Stimulated activated CD4-positive, alpha-beta T cell treated with anti-CD3 and anti-CD28 coated beads, Interleukin-4, amount 100 ng/mL, for 48 hours (primary cell): ENCODE measurements around the gene TOMM22.

Experiments
- DNase-seq, 2 donors: peaks; one replicate each; pipeline ENCODE4 v3.0.0-alpha.2; 2020; ENCODE audit warnings: low read depth in 2 of 2

TOMM22 gene

DNA sequence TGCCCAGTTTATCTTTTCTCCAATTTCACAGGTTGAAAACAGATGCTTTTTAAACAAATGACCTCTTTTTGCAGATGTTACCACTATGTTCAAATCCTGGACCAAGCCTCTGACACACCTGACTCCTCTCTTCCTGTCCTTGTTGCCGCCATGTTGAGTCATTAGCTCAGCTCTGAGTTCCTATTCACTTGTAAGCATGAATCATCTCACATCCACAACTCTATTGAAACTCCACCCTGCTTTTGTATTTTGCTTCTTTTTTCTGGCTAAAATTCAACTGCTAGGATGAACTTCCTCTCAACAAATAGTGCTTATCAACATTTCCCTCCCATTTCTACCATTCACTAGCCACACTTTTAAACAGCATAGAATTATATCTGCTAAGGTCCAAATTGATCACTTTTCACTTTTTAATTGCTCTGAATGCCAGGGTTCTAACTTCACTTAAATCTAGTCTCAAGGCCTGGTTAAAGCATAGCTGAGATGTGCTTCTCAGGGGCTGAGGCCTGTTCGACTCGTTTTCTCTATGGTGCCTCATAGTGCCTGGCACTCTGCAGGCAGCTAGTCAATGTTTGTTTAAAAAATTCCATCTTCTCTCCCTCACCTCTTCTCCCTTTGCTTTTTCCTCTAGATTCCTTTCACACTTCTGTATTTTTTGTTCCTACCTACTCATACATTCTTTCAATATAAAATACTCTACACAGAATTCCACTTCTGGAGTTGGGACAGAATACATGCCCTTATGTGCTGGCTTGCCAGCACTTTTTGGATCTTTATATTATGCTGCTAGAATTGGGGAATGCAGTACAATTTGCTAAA lies 15.1 kb downstream of the TOMM22 start:
- DNase-seq, result no peak

- DNase-seq, result no peak
Measured at GRCh38 chr22:38697425-38698089, 15.8 kb downstream of the TOMM22 start.

DNA sequence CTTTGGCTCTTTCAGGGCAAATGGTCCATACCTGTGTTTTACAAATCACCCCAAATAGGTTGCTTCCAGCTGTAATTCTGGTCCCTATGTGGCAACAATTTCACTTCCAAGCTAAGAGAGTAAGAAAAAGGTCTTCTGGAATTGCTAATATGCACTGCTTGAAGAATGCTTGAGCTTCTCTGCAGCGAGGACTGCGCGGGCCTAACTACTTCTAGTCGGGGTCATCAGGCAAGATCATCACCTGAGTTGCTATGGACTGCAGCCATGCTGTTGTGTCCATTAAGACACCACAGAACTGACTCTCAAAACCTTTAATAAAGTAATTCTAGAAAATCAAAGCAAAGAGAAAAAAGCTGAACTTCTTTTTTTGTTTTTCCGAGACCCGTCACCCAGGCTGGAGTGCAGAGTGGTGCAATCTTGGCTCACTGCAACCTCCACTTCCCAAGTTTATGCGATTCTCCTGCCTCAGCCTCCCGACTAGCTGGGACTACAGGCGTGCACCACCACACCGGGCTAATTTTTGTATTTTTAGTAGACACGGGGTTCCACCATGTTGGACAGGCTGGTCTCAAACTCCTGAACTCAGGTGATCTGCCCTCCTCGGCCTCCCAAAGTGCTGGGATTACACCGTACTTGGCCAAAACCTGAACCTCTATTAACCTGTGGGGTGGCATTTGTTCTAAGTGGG lies 16.8 kb downstream of the TOMM22 start:
- no peak for DNase-seq

- no peak for DNase-seq
Measured at GRCh38 chr22:38699143-38699542, 17.4 kb downstream of the TOMM22 start.

DNA sequence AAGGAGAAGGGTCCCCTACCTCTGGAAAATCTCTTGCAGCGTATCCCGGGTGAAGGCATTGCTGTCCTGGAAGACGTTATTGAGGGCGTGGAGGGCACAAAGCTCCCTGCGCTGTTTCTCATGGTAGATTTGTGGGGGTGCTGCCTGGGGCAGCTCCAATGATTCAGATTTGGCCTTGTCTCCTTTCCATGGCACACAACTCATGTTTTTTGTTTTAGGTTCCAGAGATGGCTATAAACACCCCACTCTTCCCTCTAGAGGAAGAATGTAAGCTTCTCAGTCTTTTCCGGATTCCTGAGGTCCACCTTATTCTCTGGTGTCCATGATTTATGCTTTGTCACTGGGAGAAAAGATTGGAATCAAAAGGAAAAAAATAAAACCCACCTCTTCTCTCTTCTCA lies 18.0 kb downstream of the TOMM22 start:
- no peak for DNase-seq

DNA sequence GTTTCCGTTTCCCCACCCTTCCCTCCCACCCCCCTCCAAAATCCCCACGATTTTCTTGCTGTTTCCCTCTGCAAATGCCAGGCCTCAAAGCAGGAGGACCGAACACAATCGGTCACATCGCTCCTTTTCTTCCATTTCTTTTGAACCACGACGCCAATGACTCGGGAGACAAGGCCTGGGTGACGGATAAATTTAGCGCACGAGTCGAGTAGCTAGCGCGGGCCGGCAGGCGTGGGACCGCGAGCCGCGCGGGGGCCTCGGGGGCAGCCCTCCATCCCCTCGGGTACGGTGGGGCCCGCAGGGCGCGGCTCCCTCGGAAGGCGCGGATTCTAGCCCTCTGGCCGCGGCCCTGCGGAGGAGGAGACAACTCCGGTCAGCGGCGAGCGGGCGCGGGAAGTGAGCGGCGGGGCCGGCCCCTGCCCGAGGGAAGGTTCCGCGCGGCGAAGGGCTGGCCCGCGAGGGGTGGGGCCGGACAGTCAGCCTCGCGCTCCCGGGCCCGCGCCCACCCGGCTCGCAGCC lies 18.6 kb downstream of the TOMM22 start:
- DNase-seq, result no peak

GRCh38 chr22:38700789-38701628 lies 19.3 kb downstream of the TOMM22 start, which contains the start of gene JOSD1:
Gene JOSD1 (minus strand): TSS chr22:38700943. CDS start chr22:38699987, 956 bp downstream.
- DNase-seq, result peak; percentile 96 to 99

GRCh38 chr22:38704654-38705234 lies 23.0 kb downstream of the TOMM22 start:
- DNase-seq, result no peak

DNA sequence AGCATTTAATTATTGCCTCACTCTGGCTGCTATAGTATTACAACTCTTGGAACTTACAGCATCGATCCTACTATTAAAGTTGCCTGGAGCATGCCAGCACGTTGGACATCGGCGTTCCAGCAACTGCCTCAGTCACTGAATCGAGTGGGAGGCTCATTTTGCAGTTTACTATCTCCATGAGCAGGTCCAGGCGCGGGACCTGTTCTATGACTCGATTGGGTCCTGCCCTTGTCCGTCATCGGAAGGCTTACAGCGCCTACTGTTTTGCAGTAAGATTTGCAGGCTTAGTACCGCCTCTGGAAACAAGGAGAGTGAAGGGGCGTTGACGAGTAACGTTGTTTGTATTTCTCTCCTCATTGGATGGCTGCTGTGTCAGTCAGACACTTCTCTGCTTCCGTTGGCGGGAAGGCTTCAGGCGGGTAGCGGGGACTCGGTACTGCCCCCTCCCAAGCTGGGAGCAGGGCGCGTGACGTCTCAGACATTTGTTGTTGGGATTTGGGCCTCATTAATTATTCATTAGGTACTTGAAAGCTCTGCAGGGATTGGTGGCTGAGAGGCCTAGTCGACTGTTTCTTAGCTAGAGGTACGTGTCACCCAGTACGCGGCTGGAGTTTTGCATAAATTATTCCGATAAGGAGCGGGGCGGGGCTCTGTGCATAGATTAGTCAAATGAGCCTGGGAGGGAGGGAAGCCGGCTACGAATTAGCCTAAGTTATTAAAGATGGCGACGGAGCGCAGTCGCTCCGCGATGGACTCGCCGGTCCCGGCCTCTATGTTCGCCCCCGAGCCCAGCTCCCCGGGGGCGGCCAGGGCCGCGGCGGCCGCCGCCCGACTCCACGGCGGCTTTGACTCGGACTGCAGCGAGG lies 23.7 kb downstream of the TOMM22 start, which contains the start of gene GTPBP1:
GTPBP1 (plus strand) TSS at position 710 of the 866 bp plus-strand sequence; CDS start at position 722, 12 bp downstream.
- DNase-seq, result peak; percentile 89 to 97

DNA sequence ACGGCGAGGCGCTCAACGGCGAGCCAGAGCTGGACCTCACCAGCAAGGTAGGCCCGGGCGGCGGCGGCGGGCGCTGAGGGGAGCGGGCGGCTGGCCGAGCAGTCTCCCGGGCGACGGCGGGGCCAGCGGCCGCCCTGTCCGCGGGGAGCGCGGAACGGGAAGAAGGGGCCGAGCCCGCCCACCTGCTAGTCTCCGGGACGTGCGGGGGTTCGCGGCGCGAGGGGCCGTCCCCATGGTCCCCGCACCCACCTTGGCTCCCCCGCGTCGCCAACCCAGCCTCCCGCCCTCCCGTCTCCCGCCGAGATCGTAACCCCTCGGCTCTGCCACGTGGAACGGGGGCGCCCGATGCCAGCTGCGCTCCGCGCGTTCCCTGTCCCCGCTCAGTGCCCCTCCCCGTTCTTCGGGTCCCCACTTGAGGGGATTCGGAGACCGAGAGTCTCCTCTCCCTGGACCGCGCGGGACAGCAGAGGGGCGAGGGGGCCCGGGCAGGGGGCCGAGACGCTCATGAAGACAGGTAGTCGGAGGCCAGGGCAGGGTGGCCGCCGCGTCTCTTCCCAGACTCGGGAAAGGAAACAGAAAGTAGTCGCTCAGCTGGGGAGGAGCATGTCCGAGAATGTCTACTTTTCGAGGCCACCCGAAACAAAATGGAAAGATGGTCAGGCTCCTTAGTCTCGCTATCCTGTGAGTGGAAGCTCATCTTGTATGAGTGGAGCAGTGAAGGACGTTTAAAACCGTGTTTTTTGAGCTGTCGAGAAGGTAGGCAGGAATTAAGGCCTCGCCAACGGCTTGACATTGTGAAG lies 24.5 kb downstream of the TOMM22 start:
- peak in 1 of 2 donors; percentile 23 for DNase-seq

- no peak for DNase-seq
Measured at GRCh38 chr22:38706901-38707195, 25.1 kb downstream of the TOMM22 start.

DNA sequence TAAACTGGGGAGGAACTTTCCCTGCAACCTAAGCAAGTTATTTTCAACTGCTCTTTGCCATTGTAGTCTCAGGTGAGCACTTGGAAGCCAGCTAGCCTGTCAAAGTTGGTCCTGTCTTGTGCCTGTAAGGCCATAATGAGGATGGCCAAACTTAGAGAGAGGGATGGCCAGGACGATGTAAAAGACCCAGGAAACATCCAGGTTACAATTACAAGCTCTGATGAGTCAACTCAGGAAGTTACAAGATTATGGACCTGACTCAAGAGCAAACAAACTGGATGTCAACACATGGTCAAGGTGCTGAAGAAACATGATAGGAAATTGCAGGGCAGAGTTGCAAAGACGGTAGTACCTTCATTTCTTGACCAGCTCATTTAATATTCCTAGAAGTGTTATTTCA lies 25.6 kb downstream of the TOMM22 start:
- DNase-seq, result no peak

- DNase-seq, result no peak
Measured at GRCh38 chr22:38707984-38708383, 26.2 kb downstream of the TOMM22 start.

DNA sequence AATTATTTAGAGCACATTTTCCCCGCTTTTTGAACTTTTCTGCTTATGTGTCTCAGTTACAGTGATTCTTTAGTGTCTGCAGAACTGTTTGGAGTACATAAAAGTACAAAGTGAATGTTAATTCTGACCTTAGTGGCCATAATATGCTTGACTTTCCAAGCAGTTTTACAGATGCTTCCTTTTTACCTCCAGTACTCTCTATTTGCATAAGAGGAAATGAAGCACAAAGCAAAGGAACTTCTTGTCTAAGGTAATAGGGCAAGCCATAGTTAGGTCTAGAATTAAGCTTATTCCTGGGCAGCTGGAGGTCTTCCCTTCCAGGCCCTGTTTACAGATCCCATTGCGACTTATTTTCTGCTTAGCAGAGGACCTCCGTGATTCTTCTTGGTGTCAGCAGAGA lies 27.5 kb downstream of the TOMM22 start:
- DNase-seq, result no peak

GRCh38 chr22:38710351-38710750 lies 28.6 kb downstream of the TOMM22 start:
- DNase-seq, result no peak

- DNase-seq, result no peak
Measured at GRCh38 chr22:38710866-38711265, 29.1 kb downstream of the TOMM22 start.

GRCh38 chr22:38712486-38713207 lies 30.9 kb downstream of the TOMM22 start:
- DNase-seq, result no peak

- no peak for DNase-seq
Measured at GRCh38 chr22:38713921-38714320, 32.2 kb downstream of the TOMM22 start.
